Cardiac fibroblast (primary cell): Measurements from ENCODE around the gene RAB31.
"Not testable (repeated sequence)": the region's sequence is repeated elsewhere in the genome, so short reads cannot be mapped to it uniquely, and the experiment has no call there.

Experiments used
- DNase-seq, 2 donors: peaks; one replicate each; pipeline versions ENCODE4 v3.0.0 to v3.0.0-alpha.2; 2010; ENCODE audit warnings: low read depth in 2 of 2
- H3K4me3 ChIP-seq, 2 donors: replicated peaks in 1 of 2; 1 replicate in 1 of 2; 2 replicates in 1 of 2; pipeline ENCODE4 v1.5.1; 2011; ENCODE audit warnings: low read depth in 2 of 2, low read length in 2 of 2, mild to moderate bottlenecking in 2 of 2, moderate library complexity in 1 of 2
- TF ChIP-seq, protein P1 (sequence below): IDR thresholded peaks from one replicate; pipeline ENCODE4 v1.5.1; 2011; ENCODE audit warnings: low read depth, mild to moderate bottlenecking, low read length, inconsistent platforms

RAB31 gene

DNA sequence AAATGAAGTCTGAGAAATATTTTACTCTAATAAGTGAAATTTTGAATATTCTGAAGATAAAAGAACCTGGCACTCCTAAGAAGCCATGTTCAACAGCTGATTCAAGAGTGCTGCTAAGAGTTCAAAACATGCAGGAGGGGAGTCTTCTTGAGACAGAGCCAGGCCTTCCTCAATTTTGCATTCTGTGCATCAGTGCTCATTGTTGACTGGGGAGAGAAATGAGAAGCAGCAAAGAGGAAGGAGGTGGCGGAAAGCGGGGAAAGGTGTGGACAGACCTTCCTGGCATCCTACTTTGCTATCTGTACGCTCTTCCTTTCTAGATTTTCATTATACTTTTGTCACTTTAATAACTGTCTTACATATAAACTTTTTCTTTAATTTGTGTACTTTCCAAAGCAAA is 148.0 kb downstream of the RAB31 start:
- no peak for DNase-seq
- TF ChIP-seq, protein P1, sequence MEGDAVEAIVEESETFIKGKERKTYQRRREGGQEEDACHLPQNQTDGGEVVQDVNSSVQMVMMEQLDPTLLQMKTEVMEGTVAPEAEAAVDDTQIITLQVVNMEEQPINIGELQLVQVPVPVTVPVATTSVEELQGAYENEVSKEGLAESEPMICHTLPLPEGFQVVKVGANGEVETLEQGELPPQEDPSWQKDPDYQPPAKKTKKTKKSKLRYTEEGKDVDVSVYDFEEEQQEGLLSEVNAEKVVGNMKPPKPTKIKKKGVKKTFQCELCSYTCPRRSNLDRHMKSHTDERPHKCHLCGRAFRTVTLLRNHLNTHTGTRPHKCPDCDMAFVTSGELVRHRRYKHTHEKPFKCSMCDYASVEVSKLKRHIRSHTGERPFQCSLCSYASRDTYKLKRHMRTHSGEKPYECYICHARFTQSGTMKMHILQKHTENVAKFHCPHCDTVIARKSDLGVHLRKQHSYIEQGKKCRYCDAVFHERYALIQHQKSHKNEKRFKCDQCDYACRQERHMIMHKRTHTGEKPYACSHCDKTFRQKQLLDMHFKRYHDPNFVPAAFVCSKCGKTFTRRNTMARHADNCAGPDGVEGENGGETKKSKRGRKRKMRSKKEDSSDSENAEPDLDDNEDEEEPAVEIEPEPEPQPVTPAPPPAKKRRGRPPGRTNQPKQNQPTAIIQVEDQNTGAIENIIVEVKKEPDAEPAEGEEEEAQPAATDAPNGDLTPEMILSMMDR = no peak
- H3K4me3 ChIP-seq = no peak overlapping the region

DNA sequence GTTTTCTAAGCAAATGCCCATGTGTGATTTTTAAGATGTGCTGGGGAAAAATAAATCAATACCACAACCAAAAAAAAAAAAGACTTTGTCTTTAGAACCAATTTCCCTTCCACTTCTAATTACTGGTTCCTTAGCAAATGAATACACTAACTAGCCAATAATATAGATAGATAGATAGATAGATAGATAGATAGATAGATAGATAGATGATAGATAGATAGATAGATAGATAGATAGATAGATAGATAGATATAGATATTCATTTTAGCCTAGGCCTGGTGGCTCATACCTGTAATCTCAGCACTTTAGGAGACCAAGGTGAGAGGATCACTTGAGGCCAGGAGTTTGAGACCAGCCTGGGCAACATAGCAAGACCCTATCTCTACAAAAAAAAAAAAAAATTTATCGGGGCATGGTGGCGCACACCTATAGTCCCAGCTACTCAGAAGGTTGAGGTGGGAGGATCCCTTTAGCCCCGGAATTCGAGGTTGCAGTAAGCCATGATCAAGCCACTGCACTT is 149.4 kb downstream of the RAB31 start:
- not testable (repeated sequence) for DNase-seq, H3K4me3 ChIP-seq

DNA sequence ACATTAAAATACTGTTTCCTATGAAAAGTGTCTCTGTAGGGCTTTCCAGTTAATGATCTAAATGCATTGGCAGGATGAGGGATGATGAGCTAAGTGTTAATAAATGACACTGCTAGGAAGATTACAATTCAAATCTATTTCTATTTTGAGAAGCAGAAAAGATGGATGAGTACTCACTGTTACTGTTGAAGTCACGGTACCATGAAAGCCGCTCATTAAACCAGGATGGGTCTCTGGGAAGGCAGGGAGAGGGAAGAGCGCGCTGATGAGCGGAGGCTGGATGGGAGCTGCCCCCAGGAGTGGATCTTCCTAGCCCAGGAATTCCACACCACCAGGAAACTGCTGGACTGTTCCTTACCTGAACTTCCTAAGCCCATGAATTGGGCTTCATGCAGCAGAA is 150.5 kb downstream of the RAB31 start:
- DNase-seq = no peak
- TF ChIP-seq, protein P1 = no peak
- no peak overlapping the region for H3K4me3 ChIP-seq

DNA sequence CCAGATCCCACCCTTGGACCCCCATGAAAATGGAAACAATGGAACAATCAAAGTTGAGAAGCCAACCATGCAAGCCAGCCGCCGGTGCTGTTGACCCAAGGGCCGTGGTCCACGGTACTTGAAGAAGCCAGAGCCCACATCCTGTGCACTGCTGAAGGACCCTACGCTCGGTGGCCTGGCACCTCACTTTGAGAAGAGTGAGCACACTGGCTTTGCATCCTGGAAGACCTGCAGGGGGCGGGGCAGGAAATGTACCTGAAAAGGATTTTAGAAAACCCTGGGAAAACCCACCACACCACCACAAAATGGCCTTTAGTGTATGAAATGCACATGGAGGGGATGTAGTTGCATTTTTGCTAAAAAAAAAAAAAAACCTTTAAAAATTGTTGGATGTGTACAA is 151.1 kb downstream of the RAB31 start:
- no peak for DNase-seq
- H3K4me3 ChIP-seq = no peak overlapping the region
- TF ChIP-seq, protein P1 = no peak

DNA sequence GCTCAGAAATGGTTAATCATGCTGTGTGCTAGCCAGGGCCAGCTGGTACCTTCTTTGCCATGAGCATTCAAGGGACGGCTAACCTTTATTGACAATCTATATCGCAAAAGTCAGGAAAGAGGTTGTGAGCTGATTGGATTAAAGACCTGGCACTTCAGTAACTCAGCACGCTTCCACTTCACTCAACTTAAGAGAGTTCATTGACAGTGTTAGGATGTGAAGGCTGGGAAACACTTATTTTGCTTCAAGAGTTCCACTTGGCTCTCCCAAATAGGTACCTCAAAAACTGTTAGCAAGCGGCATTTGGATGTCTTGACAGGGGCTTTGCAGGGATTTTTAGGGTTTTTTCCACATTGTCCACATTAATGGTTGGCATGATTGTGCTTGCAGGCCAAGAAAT is 152.6 kb downstream of the RAB31 start:
- TF ChIP-seq, protein P1 = no peak
- DNase-seq = no peak
- no peak overlapping the region for H3K4me3 ChIP-seq

DNA sequence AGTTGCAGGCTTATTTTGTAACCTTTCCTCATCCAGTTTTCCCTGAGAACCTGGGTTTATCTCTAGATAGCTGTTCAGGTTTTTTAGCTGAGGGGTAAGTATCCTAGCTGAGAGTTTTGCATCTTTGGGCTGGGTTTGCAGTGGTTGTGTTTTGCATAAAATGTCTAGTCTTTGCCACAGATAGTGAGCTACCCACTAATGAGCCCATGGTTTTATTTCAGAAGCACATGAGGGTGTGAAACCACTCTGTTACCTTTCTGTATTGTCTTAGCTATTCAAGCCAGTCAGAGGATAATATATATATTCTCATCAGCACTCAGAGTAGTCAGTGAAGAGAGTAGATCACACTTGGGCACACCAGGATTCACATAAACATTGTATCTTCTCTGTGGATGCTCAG is 153.1 kb downstream of the RAB31 start:
- DNase-seq = no peak
- TF ChIP-seq, protein P1 = no peak
- no peak overlapping the region for H3K4me3 ChIP-seq

DNA sequence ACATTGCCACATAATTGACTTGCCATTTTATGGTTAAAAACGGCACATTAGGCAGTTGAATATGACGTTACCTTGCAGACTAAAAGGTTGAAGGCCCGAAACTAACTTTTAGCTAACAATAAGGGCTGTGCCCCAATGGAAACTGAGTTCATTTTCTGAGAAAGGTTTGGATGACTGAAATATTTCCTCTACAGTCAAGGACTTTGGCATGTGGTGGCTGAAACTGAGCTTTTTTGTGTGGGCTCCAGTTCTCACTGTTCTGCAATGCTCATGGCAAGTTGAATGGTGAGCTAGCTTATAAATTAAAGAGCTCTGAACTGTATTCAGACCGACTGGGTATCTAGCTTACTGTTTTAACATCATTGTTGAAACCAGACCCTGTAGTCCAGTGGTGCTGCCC is 153.8 kb downstream of the RAB31 start:
- TF ChIP-seq, protein P1 = no peak
- H3K4me3 ChIP-seq = no peak overlapping the region
- DNase-seq = no peak
